Stimulated activated CD4-positive, alpha-beta T cell treated with anti-CD3 and anti-CD28 coated beads, Interleukin-15, amount 100 ng/mL, for 48 hours (primary cell): Measurements from ENCODE around the gene FAM3D.

ENCODE experiments used
- DNase-seq, 2 donors: peaks; one replicate each; pipeline ENCODE4 v3.0.0-alpha.2; 2020; ENCODE audit warnings: low read depth in 2 of 2

FAM3D gene

DNA sequence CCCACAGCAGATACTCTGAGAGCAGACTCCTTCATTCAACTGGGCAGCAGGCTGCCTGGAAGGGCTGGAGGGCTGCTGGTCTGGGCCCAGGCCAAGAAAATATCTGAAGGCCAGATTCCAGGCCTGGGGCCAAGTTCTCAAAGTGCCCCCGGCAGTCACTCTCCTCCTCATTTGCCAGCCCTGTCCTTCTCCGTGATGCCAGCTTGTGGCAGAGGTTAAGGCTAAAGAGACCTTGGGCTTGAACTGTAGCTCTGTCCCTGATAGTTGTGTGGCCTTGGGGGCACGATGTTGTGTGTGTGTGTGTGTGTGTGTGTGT is 39.0 kb downstream of the FAM3D start:
- DNase-seq = no peak

DNA sequence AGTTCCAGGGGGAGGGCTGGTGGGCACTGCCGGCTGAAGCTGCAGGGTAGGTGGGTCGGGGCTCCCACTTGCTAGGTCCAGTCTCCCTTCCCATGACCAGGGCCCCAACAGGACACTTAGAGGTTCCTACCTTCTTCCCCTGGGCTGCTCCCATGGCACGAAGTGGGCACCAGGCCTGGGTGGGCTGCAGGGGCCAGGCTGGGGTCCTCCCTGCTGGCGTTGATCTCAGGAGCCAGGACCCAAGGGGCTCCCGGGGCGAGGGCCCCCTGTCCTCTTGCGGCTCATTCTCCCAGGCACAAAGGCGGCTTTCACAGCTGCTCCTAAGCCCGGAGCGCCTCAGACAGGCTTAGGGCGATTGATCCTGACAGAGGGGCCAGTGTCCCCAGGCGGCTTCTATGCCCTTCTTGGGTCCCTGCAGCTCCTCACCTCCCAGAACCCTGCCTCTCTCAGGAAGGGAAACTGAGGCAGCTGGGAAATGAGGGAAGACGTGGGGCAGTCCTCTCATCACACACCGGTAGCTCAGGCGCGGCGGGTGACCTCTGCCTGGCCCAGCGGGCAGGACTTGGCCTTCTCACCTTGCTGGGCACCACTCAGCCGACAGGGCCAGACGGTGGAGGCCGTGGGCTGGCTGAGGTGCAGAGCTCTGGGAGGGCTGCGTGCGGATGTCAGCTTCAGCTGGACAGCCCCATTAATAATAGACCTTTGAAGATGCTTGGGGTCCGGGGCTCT is 39.6 kb downstream of the FAM3D start:
- no peak for DNase-seq

DNA sequence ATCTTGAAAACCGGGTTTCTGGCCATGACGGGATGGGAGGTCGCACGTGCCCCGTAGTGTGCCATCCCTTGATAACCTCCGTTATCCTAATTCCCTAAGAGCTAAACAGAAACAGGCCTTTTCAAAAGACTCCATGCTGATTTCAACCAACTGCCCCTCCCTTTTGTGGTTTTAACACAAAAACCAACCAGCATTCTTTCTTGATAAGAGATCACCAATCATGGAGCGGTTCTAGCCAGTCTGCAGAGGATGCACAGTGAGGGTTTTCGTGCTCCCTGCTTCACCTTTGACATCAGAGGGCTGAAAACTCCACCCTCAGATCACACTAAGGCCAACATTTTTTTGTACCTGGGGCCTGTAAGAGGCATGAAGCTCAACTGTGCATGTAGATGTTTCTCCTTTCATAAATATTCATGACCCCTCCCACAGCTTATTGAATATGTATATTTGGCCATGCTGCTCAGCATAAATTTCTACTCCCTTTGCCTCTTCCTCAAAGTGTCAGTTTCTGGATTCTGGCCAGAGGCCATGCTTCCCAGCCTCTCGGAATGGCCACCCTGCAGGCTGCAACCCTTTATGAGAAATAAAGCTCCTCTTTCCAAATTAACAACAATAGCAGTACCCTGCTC is 41.3 kb downstream of the FAM3D start:
- no peak for DNase-seq

DNA sequence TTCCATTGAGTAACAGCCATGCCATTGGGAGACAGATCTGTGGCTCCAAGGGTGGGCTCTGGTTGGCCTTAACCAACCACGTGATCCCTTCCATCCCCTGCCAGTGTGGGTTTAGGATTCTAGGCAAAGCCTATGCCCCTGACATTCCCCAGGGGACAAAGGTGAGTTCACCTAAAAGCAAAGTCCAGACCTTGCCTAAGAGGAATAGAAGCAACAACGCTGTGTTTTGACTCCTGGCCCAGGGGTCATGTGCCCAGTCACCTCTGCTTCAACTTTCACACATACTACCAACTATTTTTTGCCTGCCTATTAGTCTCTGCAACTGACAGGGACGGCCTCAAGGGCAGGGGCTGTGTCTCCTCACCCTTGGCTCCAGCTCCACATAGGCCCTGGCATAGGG is 42.0 kb downstream of the FAM3D start:
- no peak for DNase-seq

DNA sequence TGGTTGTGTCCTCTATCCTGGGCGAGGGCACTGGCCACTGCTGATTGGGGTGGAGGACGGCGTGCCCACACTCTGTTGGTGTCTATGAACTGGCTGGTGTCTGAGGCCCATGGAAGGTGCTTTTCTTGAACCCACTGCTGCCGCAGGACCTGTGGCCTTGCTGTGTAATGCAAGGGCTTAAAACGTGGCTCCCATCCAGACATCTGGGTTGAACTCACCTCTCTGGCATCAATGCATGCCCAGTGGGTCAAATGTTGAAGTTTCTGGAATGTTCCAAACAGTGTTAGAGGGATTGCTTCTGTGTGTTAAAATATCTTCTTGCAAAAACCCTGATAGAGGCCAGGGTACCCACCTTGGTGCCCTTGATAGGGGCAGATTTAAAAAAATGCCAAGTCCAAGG is 42.6 kb downstream of the FAM3D start:
- DNase-seq = no peak

DNA sequence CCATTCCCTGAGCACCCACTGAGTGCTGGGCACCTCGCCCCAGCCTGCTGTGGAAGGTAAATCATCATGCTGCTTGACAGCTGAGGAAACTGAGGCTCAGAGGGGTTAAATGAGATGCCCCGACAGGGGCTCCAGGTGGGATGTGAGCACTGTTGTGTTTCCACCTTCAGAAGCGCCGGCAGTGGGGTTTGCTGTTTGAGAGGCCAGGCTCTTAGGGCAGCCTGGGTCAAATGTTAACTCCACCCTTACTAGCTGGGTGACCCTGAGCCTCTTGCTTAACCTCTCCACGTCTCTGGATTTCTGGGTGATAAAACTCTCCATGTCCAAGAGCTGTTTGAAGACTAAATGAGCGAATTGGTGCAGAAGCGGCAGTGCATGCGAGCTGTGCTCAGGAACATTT is 43.1 kb downstream of the FAM3D start:
- DNase-seq = no peak

DNA sequence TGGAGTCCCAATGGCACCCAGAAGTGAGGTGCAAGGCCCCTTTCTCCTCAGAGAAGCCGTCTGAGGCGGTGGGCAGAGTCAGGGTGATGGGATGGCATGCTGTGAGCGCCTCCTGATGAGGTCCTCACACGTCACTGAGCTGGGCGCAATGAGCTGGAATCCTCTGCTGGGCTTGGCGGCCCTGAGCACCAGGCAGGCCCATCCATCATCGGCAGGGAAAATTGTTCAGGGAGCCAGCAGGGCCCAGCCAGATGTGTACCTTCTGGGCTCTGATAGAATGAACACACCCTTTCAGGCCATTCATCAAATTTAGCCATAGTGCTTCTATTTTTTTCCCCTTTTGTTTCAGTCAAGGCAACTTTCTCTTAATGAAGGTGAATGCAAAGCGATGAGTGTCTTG is 43.7 kb downstream of the FAM3D start:
- no peak for DNase-seq

DNA sequence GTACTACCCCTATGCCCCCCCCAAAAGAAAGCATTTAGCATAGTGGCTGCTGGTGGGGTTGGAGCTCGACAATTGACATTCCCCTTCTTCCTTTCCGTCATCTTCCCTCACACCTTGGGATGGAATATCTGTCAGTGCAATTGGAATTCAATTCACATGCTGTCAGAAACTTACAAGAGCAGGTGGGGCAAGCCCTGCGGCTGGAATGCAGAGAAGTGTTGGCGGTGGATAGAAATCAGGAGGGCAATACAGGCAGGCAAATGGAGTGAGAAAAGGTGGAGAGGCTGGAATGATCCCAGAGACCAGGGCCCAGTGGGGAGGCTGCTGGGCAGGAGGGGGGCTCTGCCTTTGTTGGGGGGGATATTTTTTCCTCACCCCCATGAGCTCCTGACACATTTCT is 44.1 kb downstream of the FAM3D start:
- no peak for DNase-seq

DNA sequence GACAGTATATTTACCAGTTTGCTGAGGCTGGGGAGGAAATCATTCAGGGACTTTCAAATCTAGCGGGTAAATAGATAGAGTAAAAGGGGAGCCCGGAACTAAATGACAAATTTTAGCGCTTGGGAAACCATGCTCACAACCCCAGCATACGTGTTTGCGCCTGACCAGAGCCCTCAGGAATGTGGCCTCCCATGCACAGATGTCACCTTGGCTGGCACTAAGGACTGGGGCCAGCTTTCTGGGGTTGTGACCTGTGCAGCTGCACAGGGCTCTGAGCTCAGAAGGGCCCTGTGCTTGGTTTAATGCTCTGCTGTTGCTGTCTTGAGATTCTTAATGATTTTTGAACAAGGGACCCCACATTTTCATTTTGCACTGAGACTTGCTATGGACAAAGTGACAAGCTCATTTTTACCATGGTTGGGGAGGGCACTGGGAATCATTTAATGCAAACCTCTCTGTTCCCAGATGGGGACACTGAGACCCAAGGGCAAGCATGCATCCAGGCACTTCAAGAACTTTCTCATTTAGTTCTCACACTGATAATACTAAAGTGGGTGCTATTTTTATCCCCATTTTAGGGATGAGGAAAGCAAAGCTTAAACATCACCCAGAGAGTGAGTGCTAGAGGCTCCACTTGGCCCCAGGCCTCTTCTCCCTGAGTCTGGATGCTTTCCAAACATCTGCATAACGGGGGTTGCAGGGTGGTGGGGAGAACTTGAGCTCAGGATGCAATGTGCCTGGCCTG is 45.3 kb downstream of the FAM3D start:
- no peak for DNase-seq

DNA sequence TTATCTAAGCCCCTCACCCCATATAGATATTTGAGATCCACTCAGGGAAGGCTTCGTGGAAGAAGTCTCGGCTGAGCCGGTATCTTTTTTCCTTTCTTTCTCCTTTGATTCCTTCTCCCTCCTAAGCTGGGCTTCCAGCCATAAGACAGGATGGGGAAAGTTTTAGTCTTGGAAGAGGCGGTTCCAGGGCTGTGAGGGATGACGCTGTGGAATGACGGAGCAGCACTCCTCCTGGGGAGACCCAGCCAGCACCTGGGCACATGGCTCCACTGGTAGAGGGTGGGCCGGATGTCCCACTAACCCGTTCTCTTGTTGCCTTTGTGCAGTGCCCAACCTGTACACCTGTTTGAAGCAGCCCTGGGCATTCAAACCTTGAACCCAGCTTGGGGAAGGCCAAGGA is 46.2 kb downstream of the FAM3D start:
- DNase-seq = no peak

DNA sequence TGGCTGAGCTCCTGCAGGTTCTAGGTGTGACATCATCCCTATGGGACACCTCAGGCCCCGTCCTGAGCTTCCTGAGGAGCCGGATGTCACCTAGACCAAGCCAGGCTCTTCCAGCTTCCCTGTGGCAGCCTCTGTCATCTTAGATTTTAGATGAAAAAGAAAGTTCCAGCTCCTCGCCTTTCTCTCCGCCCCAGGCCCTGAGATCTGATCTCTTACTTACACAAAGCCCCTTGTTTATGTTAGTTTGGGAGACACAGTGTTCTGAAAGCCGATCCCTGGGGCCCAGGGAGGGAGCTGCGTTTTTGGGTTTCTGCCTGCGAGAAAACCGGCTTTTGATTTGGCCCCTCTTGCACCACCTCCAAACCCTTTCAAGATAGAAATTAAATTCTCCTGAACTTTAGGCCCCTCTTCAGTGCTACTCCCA is 49.2 kb downstream of the FAM3D start:
- DNase-seq = no peak

DNA sequence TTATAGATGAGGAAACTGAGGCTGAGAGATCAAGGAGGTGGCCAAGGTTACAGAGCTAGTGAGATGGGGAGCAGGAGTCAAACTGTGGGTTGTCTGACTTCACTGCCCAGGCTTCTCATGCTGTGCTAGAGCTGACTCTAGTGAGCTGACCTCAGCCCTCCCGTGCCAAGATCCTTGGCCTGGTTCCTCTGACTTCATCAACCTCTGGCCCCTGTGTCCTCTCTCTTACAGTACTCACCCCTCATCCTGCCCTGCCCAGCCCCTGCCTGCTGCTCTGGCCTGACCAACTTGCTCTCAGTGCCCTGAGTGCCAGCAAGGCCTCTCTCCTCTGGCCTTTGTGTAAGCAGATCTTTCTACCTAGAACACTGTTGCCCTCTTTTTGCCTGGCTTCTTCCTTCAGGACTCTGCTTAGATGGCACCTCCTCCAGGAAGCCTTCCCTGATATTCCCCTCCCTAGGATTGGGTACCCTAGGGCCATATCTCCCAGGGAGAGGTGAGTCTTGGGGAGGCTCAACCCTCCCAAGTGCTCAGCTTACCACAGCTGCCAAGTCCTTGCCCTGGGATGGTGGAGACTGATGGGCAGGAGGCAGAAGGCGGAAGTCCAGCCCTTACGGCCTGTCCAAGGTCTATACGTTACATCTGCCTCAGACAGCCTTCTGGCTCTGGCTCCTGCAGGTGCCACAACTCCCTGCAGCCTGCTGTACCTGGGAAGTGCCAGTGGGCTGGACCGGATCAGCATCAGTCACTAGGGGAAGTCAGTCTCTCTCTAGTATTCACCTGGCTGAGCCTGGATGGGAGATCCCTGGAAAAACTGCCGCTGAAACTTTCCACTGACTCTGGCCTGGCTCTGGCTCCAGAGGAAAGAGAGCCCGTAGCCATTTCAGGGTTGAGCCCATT is 53.1 kb downstream of the FAM3D start:
- DNase-seq = no peak

DNA sequence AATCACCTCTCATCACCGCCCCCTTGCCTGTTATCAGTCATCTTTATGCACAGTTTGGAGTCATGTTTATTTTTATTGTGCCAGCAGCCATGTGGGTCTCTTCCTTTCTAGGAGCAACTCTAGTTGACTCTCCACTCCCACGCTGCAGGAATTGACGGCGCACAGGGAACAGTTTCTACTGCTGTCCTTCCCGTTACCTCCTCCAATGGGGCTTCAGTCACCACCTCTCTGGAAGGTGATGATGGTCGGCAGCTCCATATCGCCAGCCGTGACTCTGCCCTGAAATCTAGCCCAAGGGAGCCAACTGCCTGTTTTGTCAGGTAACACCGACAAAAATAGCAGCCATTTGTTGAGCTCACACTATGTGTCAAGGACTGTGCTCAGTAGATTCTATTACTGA is 53.7 kb downstream of the FAM3D start:
- DNase-seq = no peak

DNA sequence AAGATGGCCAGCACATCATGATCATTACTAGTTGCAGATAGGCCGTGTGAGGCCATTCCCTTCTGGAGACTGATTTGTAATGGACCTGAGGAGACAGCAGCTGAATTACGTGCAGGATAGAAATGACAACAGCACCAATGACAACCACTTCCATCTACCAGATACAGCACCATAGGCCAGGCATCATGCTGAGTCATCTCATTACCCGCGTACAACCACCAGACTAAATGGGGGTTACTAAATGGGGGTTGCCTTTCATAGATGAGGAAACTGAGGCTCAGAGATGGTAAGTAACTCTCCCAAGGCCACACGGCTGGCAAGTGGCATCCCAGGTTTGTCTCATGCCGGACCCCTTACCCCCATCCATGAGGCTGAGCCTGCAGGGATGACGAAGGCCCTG is 56.6 kb downstream of the FAM3D start:
- DNase-seq = no peak

DNA sequence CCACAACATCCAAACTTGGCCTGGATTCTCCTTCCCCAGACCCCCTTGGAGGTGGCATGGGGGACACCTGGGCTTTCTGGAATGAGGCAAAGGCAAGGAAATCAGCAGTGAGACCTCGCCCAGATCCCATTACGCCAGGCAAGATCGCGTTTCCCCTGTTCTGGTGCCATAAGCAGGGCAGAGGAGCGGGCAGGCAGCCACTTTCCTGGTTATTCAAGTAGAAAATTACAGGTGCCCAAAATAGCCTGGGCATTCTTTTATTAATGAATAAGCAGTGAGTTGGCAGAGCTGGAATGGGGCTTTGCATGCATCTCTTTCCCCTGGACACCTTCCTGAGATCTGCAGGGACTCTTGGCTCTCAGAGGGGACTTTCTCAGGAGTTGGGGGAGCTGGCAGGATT is 57.9 kb downstream of the FAM3D start:
- no peak for DNase-seq

DNA sequence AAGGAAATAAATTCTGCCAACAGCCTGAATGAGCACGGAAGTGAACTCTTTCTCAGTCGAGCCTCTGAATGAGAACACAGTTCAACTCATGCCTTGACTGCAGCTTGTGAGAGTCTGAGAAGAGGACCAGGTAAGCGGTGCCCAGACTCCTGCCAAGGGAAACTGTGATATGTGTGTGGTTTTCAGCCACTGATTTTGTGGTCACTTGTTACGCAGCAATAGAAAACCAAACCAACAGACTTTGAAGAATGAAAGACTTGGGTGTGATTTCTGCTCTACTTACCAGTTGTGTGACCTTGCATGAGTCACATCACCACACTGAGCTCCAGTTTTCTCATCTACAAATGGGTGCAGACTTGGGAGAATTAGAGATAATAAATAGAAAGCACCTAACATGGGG is 58.8 kb downstream of the FAM3D start:
- no peak for DNase-seq

DNA sequence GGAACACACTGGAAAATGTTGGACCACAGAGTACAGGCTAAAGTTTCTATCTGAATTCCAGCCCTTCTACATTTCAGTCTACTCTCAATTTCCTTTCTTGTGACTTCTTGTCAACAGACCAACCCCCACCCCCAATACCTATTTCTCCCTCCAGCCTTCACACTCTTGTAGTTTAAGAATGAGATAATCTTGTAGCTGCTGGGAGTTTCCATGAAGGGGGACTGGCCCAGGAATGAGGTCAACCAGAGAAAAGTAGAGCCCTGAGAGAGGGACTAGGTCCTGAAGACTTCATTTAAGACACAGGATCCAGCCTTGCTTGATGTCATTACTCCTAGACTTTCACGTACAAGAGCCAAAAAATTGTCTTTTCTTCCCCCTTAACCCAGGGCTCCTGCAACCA is 59.9 kb downstream of the FAM3D start:
- no peak for DNase-seq

DNA sequence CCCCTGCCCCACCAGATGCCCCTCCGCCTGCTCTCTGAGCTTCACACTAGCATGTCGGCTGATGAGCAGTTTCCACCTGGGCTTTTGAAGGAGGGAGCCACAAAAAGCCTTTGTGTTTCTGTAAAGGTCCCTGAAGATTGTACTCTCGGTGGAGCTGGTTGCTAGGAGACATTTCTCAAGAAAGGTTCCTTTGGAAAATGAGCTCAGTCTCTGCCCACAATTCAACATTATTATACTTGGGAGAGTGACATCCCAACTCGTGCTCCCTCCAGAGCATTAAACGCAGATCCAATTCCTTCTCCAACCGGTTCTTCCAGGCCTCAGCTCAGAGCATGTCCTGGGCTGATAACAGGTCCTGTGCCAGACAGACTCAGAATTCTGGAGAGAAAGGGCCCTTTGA is 62.5 kb downstream of the FAM3D start:
- DNase-seq = no peak

DNA sequence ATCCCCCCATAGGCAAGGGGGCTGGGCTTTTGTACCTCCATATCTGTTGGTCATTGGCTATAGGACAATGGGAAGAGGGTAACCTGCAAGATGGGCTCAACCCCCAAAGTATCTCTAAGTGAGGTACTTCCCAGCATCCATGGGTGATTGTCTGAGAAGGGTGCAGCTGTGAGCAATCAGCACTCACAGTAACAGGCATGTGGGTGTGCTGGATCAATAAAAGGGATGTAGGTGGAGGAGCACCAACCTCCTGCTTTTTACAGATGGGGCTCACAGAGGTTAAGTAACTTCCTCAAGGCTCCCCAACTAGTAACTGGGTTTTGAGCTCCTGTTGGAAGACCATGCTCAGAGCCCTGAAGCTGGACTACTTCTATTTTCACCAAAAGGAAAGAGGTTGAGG is 63.0 kb downstream of the FAM3D start:
- DNase-seq = no peak

DNA sequence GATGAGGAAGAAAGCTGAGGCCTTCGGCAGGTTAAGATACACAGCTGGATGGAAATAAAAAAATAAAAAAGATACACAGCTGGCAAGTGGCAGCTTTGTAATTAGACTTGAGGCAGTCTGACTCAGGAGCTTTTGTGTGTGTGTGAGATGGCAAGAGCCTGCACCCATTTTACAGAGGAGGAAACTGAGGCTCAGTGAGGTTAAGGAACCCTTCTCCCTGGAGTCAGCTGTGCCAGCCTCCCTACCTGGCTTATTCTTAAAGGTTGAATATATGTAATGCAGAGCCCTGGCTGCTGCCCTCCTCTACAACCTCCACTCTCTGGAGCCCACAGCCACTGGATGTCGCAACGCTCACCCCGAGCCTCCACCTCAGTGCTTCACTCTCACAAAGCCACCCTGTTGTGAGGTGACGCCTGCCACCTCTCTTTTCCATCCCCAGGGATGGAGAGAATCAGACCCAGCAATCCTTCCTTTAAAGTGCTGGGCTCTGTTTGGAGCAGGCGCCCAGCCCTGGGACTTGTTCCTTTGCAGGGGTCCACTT is 68.7 kb downstream of the FAM3D start:
- no peak for DNase-seq

DNA sequence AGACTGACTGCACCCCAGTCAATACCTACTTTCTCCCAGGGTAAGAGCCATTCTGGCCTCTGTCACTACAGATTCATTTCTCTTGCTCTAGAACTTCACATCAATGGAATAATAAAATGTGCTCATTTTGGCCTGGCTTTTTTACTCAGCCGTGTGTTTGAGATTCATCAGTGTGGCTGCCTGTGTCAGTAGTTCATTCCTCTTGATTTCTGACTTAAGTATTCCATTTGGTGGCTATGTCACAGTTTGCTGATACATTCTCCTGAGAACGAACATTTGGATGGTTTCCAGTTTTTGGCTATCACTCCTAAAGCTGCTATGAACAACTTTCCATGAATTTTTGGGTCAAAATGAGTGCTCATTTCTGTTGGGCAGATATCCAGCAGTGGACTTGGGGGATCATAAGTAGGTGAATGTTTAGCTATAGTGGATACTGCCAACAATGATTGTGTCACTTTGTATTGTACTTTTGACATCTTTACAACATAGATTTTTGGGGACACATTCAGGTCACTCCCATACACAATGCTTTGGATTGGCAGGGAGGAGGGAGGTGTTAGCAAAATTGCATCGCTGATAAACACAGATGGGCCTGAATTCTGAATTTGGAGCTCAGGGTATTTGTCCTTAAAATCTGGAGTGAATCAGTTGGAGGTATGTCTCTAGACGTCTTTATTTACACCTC is 69.6 kb downstream of the FAM3D start:
- no peak for DNase-seq
